BLaER1 (cell line): ENCODE measurements around the gene POGZ.

Source experiments
- H3K27ac ChIP-seq: shearing (Covaris generic); formaldehyde crosslinking; 2 replicates; pipeline ENCODE4 v1.8.1; 2022
- H3K27me3 ChIP-seq: shearing (Covaris generic); formaldehyde crosslinking; 2 replicates; pipeline ENCODE4 v1.8.1; 2022
- H3K36me3 ChIP-seq: shearing (Covaris generic); formaldehyde crosslinking; 2 replicates; pipeline ENCODE4 v1.8.1; 2022
- H3K4me1 ChIP-seq: shearing (Covaris generic); formaldehyde crosslinking; 2 replicates; pipeline ENCODE4 v1.8.1; 2022
- H3K4me2 ChIP-seq: shearing (Covaris generic); formaldehyde crosslinking; 2 replicates; pipeline ENCODE4 v1.8.1; 2022
- H3K4me3 ChIP-seq: shearing (Covaris generic); formaldehyde crosslinking; 2 replicates; pipeline ENCODE4 v1.8.1; 2022
- H3K9ac ChIP-seq: shearing (Covaris generic); formaldehyde crosslinking; 2 replicates; pipeline ENCODE4 v1.8.1; 2022
- H3K9me3 ChIP-seq: shearing (Covaris generic); formaldehyde crosslinking; 2 replicates; pipeline ENCODE4 v1.8.1; 2022
- H4K20me1 ChIP-seq: shearing (Covaris generic); formaldehyde crosslinking; 2 replicates; pipeline ENCODE4 v1.8.1; 2022
- Cebpa-rat ChIP-seq: shearing (Covaris generic); IDR thresholded peaks from 2 replicates; pipeline ENCODE4 v1.8.1; 2022

Gene POGZ

GRCh38 chr1:151428068-151428467 lies 31.2 kb downstream of the POGZ start:
- H3K9me3 ChIP-seq: no peaks in the 10 kb centered on the region
- no peaks in the 10 kb centered on the region for H3K27me3 ChIP-seq
- peaks cover 63% of the 10 kb centered on the region for H4K20me1 ChIP-seq
- no peaks in the 10 kb centered on the region for H3K4me1 ChIP-seq
- no peak overlapping the region for H3K4me3 ChIP-seq
- no peak for TF ChIP-seq Cebpa-rat
- H3K36me3 ChIP-seq: peaks cover 85% of the 10 kb centered on the region
- no peak overlapping the region for H3K4me2 ChIP-seq
- no peak overlapping the region for H3K27ac ChIP-seq
- H3K9ac ChIP-seq: no peak overlapping the region

- Histone ChIP-seq H3K4me2 (no peak overlapping the region), H3K27me3 (no peaks in the 10 kb centered on the region), H3K4me3 (no peak overlapping the region), H4K20me1 (peaks cover 50% of the 10 kb centered on the region), H3K9ac (no peak overlapping the region), H3K36me3 (peaks cover 94% of the 10 kb centered on the region), H3K27ac (no peak overlapping the region), H3K4me1 (no peaks in the 10 kb centered on the region), H3K9me3 (no peaks in the 10 kb centered on the region)
- TF ChIP-seq Cebpa-rat: no peak
Measured at GRCh38 chr1:151425103-151425502, 34.2 kb downstream of the POGZ start.

GRCh38 chr1:151419819-151420218 lies 39.5 kb downstream of the POGZ start:
- no peak for TF ChIP-seq Cebpa-rat
- H3K36me3 ChIP-seq: peaks cover 96% of the 10 kb centered on the region
- no peaks in the 10 kb centered on the region for H3K9me3 ChIP-seq
- no peak overlapping the region for H3K9ac ChIP-seq
- H3K4me1 ChIP-seq: peaks cover 15% of the 10 kb centered on the region
- H4K20me1 ChIP-seq: peaks cover 67% of the 10 kb centered on the region
- no peak overlapping the region for H3K4me2 ChIP-seq
- no peak overlapping the region for H3K4me3 ChIP-seq
- H3K27me3 ChIP-seq: no peaks in the 10 kb centered on the region
- no peak overlapping the region for H3K27ac ChIP-seq

- no peak for TF ChIP-seq Cebpa-rat
- Histone ChIP-seq H4K20me1 (peaks cover 60% of the 10 kb centered on the region), H3K4me2 (no peak overlapping the region), H3K4me1 (peaks cover 15% of the 10 kb centered on the region), H3K9me3 (no peaks in the 10 kb centered on the region), H3K36me3 (peaks cover 94% of the 10 kb centered on the region), H3K27ac (no peak overlapping the region), H3K4me3 (no peak overlapping the region), H3K27me3 (no peaks in the 10 kb centered on the region), H3K9ac (no peak overlapping the region)
Measured at GRCh38 chr1:151418081-151418480, 41.2 kb downstream of the POGZ start.

GRCh38 chr1:151416231-151416630 lies 43.1 kb downstream of the POGZ start:
- peaks cover 15% of the 10 kb centered on the region for H3K4me1 ChIP-seq
- H3K27me3 ChIP-seq: no peaks in the 10 kb centered on the region
- peaks cover 94% of the 10 kb centered on the region for H3K36me3 ChIP-seq
- peak; percentile 44; the same call in 1 of the 2 replicates for TF ChIP-seq Cebpa-rat
- no peak overlapping the region for H3K4me3 ChIP-seq
- peaks cover 52% of the 10 kb centered on the region for H4K20me1 ChIP-seq
- no peak overlapping the region for H3K9ac ChIP-seq
- H3K4me2 ChIP-seq: no peak overlapping the region
- H3K9me3 ChIP-seq: no peaks in the 10 kb centered on the region
- no peak overlapping the region for H3K27ac ChIP-seq

- TF ChIP-seq Cebpa-rat: no peak
- H3K4me3 ChIP-seq: no peak overlapping the region
- H3K27me3 ChIP-seq: no peaks in the 10 kb centered on the region
- H3K9me3 ChIP-seq: no peaks in the 10 kb centered on the region
- H4K20me1 ChIP-seq: peaks cover 13% of the 10 kb centered on the region
- no peak overlapping the region for H3K4me2 ChIP-seq
- no peaks in the 10 kb centered on the region for H3K4me1 ChIP-seq
- no peak overlapping the region for H3K27ac ChIP-seq
- peaks cover 98% of the 10 kb centered on the region for H3K36me3 ChIP-seq
- no peak overlapping the region for H3K9ac ChIP-seq
Measured at GRCh38 chr1:151411884-151412283, 47.4 kb downstream of the POGZ start.

- peaks cover 98% of the 10 kb centered on the region for H3K36me3 ChIP-seq
- no peaks in the 10 kb centered on the region for H3K4me1 ChIP-seq
- H3K4me3 ChIP-seq: no peak overlapping the region
- H3K4me2 ChIP-seq: no peak overlapping the region
- H3K9me3 ChIP-seq: no peaks in the 10 kb centered on the region
- no peak for TF ChIP-seq Cebpa-rat
- H3K27ac ChIP-seq: no peak overlapping the region
- H3K9ac ChIP-seq: no peak overlapping the region
- no peaks in the 10 kb centered on the region for H3K27me3 ChIP-seq
- H4K20me1 ChIP-seq: peaks cover 26% of the 10 kb centered on the region
Measured at GRCh38 chr1:151408891-151409290, 50.4 kb downstream of the POGZ start.

- no peak overlapping the region for H3K9ac ChIP-seq
- H3K4me1 ChIP-seq: no peaks in the 10 kb centered on the region
- H3K9me3 ChIP-seq: no peaks in the 10 kb centered on the region
- no peak overlapping the region for H3K4me3 ChIP-seq
- H3K27ac ChIP-seq: no peak overlapping the region
- H3K36me3 ChIP-seq: peaks cover 100% of the 10 kb centered on the region
- H4K20me1 ChIP-seq: peaks cover 42% of the 10 kb centered on the region
- no peak for TF ChIP-seq Cebpa-rat
- H3K4me2 ChIP-seq: no peak overlapping the region
- H3K27me3 ChIP-seq: no peaks in the 10 kb centered on the region
Measured at GRCh38 chr1:151407304-151407703, 52.0 kb downstream of the POGZ start.

- H3K4me2 ChIP-seq: no peak overlapping the region
- peaks cover 5% of the 10 kb centered on the region for H3K4me1 ChIP-seq
- TF ChIP-seq Cebpa-rat: no peak
- no peaks in the 10 kb centered on the region for H3K27me3 ChIP-seq
- peaks cover 100% of the 10 kb centered on the region for H3K36me3 ChIP-seq
- H4K20me1 ChIP-seq: peaks cover 54% of the 10 kb centered on the region
- no peak overlapping the region for H3K27ac ChIP-seq
- H3K4me3 ChIP-seq: no peak overlapping the region
- no peak overlapping the region for H3K9ac ChIP-seq
- H3K9me3 ChIP-seq: no peaks in the 10 kb centered on the region
Measured at GRCh38 chr1:151406176-151406575, 53.1 kb downstream of the POGZ start.

- Histone ChIP-seq H3K4me3 (no peak overlapping the region), H3K4me2 (no peak overlapping the region), H3K27me3 (no peaks in the 10 kb centered on the region), H3K9me3 (no peaks in the 10 kb centered on the region), H4K20me1 (peaks cover 62% of the 10 kb centered on the region), H3K36me3 (peaks cover 100% of the 10 kb centered on the region), H3K9ac (no peak overlapping the region), H3K4me1 (peaks cover 13% of the 10 kb centered on the region), H3K27ac (no peak overlapping the region)
- TF ChIP-seq Cebpa-rat: no peak
Measured at GRCh38 chr1:151405187-151405951, 53.9 kb downstream of the POGZ start.

GRCh38 chr1:151403612-151404011 lies 55.7 kb downstream of the POGZ start:
- Histone ChIP-seq H3K27me3 (no peaks in the 10 kb centered on the region), H3K4me3 (no peak overlapping the region), H3K27ac (no peak overlapping the region), H3K4me2 (no peak overlapping the region), H3K36me3 (peaks cover 84% of the 10 kb centered on the region), H3K9ac (no peak overlapping the region), H3K9me3 (no peaks in the 10 kb centered on the region), H3K4me1 (peaks cover 17% of the 10 kb centered on the region), H4K20me1 (peaks cover 71% of the 10 kb centered on the region)
- no peak for TF ChIP-seq Cebpa-rat
